Astrocyte of the hippocampus (primary cell): ENCODE results near the gene NR3C2.

ENCODE experiments used
- DNase-seq: peaks from one replicate; pipeline ENCODE4 v3.0.0; 2011; ENCODE audit warnings: low read depth, low spot score

NR3C2 gene

DNA sequence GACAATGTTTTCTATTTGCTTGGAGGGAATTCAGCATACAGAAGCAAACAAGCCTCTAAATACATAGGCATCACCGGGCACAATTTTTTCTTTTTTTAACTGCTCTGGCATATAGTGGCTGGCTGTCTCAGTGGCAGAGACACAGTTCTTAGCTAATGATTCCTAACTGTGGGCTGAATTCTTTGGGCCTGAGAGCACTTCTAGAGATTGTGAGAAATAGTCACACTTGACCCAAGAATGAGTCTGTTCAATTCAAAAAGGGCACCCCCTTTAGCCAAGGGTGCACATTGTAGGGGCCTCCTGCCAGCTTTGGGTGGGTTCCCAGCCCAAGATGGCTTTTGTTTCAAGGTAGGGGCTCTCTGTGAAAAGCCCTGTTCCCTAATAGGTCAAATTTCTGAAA lies 364.6 kb downstream of the NR3C2 start:
- DNase-seq = no peak

DNA sequence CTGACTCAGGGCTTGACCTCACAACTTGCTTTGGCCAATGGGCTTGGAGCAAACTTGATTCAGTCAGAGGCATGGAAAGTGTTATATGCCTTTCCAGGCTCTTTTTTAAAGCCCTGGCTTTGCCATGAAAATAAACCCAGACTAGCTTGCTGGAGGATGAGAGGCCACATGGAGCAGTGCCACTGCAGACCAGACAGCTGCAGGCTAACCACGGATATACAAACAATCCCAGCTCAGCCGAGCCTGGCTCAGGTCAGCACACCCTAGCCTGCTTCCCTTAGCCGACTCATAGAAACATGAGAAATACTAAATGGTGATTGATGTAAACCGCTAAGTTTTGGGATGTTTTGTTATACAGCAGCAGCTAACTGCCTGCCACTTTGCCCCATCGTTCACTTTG lies 365.2 kb downstream of the NR3C2 start:
- DNase-seq = no peak

DNA sequence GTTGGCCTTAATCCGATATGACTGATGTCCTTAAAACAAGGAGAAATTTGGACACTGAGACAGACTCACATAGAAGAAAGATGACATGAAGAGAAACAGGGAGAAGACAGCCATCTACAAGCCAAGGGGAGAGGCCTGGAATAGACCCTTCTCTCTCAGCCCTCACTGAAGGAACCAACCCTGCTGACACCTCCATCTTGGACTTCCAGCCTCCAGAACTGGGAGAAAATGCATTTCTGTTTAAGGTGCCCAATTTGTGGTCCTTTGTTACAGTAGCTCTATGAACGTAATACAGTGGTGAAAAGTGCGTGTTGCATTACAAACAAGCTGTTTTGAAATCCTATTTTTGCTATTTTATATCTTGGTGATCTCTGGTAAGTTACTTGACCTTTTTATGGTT lies 366.8 kb downstream of the NR3C2 start:
- DNase-seq = no peak

DNA sequence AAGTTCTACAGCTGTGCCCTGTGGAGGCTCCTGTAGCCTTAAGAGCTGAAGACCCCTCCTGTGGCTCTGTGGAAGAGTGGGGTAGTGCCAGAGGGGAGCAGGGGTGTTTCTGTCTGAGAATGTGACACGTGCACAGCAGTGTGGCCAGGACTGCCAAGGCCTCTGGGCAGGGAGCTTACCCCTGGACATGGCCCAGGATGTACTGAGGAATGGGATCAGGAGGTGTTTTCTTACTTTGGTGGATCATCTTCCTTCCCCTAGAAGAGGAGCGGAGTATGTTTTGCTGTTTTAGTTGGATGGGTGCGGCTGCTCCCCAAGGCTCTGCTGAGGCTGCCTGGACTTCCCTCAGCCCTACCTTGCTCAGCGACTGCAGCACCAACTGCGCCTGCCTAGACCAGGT lies 367.8 kb downstream of the NR3C2 start:
- DNase-seq = no peak

DNA sequence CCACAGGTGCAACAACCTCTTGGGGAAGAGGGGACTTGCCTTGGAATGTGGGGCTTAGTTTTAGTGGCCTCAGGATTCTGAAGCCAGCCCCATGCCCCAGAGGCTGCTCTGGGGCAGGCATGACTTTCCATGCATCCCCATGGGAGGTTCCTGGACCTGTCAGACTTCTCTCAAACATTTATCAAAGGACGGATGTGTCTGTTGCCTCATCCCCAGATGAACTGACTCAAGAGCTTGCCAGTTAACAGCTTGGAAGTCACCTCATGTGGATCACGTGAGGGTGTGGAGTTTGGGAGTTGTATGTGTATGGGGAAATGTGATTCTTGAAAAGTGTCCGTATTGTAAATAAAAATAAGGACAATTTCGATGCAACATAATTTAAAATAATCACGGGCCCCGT lies 368.9 kb downstream of the NR3C2 start:
- no peak for DNase-seq

DNA sequence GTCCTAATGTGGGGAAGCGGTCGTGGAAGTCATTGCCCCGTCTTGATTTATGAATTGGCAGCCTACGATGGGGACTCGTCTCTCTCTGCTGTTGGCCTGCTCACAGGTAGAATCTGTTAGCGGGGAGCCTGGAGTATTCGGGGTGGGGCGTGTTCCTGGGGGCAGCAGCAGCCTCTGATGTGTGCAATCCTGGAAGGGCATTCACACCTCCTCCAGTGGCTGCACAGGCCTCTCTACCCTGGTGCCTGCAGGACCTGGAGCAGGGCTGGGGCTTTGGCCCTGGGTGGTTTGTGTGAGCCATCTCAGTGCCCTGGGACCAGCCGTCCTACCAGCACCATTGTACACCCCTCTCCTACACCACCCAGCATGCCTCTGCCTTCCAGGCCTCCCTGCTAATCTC lies 369.4 kb downstream of the NR3C2 start:
- no peak for DNase-seq

DNA sequence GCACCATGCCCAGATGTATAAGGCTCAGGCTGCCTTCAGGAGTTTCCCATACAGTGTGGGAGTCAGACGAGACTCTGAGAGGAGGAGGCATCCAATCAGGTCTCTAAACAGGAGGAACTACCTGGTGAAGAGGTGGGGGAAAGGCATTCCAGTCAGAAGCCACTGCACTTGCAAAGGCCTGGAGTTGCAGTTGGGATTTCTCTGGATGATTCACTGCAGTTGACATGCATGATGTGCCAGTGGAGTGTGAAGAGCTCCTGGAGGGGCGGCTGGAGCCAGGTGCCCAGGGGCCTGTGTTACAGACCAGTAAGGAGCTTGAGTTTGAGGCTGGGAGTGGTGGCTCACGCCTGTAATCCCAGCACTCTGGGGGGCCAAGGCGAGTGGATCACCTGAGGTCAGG lies 371.2 kb downstream of the NR3C2 start:
- DNase-seq = peak; percentile 27

DNA sequence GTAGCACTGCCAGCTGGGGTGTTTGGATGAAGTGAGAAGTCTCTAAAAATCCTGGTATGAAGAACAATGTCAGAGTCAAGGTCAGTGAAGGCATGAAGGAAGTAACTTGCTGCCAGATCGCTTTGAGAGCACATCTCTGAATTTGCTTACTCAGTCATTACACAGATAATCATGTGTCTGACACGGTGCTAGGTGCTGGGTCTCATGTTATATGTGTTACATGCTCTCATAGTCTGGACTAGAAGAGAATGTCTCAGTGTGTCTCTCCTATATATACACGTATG lies 372.4 kb downstream of the NR3C2 start:
- DNase-seq = no peak

DNA sequence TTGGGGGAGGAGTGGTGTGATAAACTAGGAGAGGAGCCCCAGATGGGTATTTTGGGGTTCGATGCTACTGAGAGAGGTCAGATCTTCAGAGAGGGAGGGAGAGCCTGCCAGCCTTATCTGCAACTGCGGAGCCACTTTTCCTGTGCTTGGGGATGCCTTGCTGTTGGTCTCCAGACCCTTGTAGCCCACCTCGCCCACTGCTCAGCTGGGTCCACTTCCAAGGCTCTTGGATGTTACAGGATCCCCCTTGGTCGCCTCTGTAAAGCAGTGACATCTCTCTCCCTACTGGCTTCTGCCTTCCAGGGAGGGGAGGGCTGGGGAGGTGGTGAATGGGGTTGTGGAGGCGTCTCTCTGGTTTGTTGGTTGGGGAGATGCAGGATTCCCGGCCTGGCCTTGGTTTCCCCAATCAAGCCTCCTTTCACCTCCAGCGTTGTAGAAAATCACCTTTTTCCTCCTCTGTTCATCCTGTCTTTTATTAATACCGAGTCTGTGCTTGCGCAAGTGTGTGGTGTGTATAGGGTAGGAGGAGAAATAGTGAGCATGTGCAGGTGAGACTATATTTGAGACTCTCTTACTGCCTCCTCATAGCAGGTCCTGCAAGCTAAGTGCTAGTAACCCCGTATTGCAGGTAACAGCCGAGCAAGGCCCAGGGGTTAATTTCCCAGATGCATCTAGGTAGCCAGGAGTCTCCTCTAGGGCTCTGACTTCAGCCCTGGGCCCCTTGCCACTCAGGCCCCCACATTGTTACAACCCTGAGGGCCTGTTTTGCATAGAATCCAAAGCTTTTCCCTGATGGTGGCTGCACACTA lies 372.9 kb downstream of the NR3C2 start:
- DNase-seq = no peak

DNA sequence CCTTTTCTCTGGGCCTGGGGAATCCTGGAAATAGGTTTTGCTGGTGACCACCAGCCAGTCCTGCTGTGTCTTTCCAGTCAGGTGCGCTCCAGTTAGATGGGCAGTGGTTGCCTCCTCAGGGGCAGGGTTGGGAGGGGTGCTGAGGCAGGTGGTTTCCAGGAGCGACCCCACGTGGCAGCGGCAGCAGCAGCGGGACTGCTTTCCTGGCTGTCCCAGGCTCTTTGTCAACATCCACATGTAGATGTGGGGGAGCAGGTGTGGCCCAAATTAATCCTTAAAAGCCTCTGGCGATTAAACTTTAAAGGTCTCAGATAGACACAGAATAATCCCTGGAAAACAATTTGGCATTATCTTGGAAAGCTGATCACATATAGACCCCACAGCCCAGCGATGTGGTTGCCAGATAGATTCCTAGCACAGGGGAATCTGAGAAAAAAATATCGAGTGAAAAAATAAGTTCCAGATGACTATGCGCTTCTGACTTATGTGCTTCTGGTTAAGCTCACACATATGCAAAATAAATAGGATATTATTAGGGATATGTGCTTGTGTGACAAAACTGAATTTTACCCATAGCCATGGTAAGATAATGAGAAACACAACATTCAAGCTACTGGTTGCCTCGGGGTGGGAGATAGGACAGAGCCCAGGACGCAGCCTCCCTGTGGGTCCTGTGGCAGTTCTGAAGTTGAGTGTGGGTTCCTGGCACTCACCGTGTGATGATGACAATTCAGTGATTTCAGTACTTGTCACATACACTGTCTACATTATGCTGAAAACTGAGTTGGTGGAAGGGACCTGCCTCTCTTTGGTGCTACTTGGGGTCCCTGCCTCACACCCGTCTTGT lies 373.9 kb downstream of the NR3C2 start:
- DNase-seq = no peak

DNA sequence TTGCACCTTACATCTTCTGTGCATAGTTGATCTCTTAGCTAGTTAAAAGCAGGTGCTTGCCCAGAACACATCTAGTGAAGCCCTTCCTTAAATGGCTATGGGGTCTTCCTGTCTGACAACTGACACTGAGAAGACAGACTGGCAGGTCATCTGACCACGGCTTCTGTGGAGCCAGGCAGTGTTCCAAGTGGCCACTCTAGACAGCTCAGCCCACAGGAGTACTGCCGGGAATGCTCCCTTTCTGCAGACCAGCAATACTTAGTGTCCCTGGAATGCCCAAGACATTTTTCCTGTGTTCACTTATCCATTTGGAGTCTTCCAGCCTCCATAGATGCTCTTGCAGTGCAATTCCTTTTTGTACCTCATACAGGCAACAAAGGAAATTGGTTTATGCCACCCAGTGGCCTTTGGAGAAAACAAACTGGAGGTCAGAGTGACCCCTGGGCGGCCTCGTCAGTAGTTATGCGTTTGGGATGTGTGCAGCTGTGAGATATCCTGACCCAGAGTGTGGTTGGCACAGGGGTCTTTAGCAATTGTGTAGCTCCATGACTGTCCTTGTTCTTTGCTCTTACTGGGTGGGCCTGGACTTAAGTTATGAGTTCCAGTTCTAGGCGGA lies 374.8 kb downstream of the NR3C2 start:
- DNase-seq = peak; percentile 54

DNA sequence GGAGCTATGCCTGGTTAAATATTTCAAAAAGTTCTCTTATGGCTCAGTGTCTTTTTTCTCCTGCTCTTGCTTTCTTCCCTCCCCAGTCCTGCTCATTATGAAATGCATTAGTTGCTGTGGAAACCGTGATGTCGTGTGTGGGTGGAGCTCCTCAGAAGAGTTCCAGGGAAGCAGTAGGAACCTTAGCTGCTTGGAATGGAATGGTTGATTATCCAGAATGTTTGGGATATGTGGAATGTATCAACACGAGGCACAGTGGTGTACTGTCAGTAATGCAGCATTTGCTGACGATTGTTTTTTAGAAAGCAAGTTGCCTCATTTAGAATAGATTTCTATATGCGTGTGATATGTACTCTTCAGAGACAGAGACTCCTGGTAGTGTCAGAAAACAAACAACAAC lies 377.1 kb downstream of the NR3C2 start:
- DNase-seq = peak; percentile 68

DNA sequence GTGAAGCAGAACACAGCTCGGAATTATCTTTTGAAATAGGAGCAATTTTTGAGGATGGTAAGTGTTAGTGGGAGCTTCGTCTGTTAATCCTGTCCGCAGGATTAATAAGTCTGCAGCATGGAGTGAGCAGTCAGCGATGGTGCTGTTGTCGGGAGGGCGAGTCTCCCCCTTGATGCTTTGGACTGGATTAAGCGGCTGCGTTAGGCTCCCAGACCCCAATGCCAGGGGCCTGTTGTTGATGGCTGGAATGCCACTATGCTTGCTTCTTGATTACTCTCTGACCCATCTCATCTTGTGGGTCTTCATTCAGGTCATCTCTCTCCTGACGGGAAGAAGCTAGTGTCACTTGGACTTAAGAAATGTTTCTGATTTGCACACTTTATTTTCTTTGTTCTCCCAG lies 377.8 kb downstream of the NR3C2 start:
- DNase-seq = no peak

DNA sequence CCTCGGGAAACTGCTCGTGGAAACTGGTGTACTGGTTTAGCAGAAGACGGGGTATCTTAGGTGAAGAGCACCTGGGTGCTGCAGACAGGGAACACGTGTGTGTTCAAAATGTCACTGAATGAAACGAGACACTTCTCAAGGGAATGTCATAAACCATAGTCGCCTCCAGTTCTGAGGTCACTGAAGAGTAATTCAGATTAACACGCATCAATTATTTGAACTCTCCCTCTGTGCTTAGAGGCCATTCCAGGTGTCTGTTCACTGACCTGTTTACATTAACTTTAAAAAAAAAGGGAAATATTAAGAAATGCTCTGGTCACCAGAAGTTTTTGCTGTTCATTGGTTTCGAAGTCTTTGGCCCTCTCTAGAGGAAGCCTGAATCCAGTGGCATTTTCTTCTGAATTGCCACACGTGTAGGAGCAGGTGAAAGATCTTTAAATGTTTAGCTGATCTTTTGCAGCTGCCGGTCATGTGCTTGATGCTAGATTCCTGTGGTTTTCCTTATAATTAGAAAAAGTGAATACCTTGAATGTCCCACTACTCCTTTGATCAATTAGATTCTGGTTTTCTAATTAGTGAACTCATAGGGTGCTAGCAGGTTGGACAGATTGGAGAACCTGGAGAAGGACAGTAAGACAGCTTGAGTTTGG lies 379.8 kb downstream of the NR3C2 start:
- DNase-seq = no peak

DNA sequence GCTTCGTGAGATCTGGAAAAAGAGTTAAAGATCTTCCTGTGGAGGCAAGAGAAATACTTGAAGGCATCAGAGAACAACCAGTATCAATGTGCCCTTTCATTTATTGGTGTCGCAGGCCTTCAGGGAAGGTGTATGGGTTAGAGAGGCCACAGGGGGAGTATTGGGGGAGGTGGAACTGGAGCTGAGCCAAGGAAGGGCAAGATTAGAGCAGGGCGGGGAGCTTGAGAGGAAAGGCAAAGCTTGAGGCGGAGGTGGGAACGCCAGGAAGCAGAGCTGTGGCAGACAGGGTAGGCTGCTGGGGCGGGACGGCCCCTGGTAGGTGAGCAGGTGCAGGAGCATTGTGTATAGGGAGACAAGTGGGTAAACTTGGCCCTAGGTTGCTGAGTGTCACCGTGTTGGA lies 380.4 kb downstream of the NR3C2 start:
- no peak for DNase-seq

DNA sequence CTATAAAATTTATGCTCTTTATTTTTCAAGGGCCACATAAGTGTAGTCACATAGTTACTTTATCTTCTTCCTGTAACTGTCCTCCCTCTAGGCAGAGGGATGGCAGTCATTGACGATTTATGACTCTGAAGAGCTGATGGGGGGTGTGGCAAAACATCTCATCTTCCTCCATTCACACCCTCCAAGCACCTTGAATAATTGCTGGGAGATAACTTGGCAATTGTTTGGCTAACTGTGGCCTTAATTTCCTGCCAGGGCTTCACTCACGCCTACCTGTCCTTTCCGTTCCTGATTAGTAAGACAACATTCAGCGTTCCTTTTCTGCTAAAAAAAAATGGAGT lies 381.1 kb downstream of the NR3C2 start:
- no peak for DNase-seq

DNA sequence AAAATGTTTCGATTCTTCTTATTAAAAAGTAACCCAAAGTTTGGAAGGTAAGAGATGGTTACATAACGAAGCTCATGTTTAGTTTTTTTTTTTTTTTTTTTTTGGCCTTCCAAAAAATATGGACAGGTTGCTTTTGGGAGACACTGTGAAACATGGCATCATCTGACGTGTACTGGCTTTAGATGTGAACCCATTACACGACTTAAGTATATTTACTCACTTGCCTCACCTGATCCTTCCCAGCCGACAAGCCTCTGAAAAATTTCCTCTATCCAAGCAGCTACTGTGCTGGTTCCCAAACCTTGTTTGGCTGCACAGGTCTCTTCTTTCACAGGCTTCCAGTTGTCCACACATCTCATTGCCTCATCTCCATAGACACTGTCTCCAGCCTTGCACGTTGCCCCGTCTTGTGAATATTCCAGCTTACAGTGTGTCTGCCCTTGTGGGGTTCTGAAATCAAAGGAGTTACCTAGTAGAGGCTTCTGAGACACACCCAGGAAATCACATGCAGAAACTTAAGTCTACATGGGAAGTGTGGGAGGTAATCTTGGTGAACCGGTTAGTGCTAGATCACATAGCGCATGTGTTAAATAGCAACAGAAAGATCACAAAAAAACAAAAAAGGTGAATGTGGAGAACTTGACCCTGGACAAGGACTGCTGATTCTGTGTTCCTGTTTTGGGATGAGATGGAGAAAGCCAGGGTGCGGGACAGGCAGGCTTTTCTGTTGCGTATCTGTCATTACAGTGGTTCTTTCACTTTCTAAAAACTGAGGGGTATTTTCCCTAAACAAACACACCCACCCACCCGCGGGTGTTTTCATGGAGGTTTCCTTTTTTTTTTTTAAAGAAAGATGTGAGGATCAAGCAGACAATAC lies 381.7 kb downstream of the NR3C2 start:
- DNase-seq = no peak

DNA sequence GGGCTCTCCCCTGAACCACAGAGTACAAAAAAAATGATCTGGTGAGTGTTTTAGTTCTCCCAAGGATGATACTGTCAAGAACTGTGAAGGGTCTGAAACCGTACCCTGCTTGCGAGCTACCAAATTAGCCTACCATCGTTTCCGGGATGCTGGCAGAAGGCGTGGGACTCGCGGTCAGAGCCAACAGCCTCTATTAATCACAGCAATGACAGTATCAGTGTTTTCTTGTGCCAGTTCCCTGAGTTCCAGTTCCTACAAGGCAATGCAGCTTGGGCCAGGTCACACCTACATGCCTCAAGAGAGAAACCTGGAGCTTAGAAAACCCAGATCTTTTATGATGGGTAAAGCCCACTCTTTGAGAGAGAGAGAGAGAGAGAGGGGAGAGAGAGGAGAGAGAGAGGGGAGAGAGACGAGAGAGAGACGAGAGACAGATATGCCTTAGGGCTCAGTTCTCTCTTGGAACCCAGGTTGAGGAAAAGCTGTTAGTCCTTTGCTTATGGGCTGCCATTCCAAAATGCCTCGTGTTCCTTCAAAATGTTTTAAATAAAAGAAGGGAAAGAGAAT lies 382.5 kb downstream of the NR3C2 start:
- DNase-seq = no peak

DNA sequence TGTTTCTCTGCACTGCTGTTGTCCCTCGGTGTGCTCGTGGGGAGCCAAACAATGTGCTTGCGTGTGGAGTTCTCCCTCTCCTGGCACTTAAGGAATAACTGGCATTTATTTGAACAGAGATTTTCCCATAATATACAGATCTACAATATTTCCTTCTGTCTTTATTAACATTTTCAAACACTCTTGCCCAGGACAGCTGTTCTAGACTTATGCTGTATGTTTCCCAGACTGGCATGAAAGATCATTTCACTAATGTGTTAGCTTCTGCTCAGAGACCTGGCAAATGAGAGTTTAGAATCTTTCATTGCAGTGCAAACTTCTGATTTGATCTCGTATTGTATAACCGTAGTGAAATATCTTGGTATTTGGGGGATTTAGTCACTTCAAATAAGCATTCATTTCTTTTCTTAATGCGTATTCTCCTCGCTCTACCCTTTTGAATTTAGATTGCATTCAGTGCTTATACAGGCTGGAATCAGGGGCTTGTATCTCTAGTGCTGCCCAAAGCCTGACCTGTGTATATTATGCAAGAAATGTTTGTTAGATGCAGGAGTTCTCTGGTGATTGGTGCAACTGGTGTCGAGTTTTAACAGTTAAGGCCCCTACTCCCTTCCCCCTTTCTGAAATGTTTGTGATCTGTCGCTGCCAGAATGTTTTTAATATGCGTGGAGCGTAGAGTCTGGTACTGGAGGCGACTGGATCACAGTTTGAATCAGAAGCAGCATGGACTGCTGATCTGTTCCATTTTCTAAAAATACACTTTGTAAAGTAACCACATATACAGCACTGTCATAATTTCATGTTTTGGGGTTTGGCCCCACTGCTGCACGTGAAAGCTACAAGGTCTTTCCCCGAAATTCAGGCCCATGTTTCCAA lies 384.0 kb downstream of the NR3C2 start:
- DNase-seq = no peak

DNA sequence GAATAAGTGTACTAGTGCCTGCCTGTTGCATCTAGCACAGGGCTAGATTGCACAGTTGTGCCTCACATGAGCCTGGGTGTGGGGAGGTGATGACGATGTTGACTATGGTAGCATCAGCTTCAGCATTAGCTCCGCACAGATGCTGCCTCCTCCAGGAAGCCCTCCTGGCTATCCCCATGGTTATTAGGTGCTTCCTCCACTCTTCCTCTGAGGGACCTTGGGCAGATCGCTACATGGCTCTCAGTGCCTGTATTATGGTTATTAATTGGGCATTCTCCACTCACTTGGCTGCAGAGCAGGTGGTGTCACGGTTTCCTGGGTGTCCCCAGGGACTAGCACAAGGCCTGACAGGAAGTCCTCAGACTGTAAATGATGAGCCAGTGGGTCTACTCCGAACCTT lies 384.7 kb downstream of the NR3C2 start:
- no peak for DNase-seq
